GM21528 (cell line): ENCODE data around the gene DLGAP5.

Experiments
- ATAC-seq: cut with Tn5 transposase; IDR thresholded peaks from one replicate; pipeline ENCODE4 v1.9.1; 2021; ENCODE audit warnings: mild to moderate bottlenecking, moderate library complexity; ENCODE audit not compliant: unreplicated experiment, low FRiP score

The DLGAP5 gene

GRCh38 chr14:55131370-55132137, 59.8 kb downstream of the DLGAP5 start:
- no peak for ATAC-seq

- ATAC-seq, result no peak
Observed at GRCh38 chr14:55130196-55130550, 61.2 kb downstream of the DLGAP5 start.

- ATAC-seq, result peak; percentile 62
Observed at GRCh38 chr14:55129428-55130195, 61.8 kb downstream of the DLGAP5 start.

- peak; percentile 55 for ATAC-seq
Observed at GRCh38 chr14:55129086-55129427, 62.3 kb downstream of the DLGAP5 start, which contains the start of gene LGALS3. Gene LGALS3, plus strand, starts transcription at chr14:55129252. Its CDS starts 8,122 bp downstream, at chr14:55137374.

GRCh38 chr14:55128386-55129085, 62.8 kb downstream of the DLGAP5 start:
- ATAC-seq, result no peak

- no peak for ATAC-seq
Observed at GRCh38 chr14:55127460-55127951, 63.9 kb downstream of the DLGAP5 start.

GRCh38 chr14:55126932-55127459, 64.4 kb downstream of the DLGAP5 start:
- ATAC-seq, result no peak

GRCh38 chr14:55126034-55126433, 65.4 kb downstream of the DLGAP5 start:
- no peak for ATAC-seq

- no peak for ATAC-seq
Observed at GRCh38 chr14:55125403-55125802, 66.0 kb downstream of the DLGAP5 start.

- ATAC-seq, result no peak
Observed at GRCh38 chr14:55124774-55125386, 66.5 kb downstream of the DLGAP5 start.

- no peak for ATAC-seq
Observed at GRCh38 chr14:55123852-55124639, 67.3 kb downstream of the DLGAP5 start.

GRCh38 chr14:55123101-55123500, 68.3 kb downstream of the DLGAP5 start:
- ATAC-seq, result no peak

- ATAC-seq, result no peak
Observed at GRCh38 chr14:55122440-55122986, 68.9 kb downstream of the DLGAP5 start.

GRCh38 chr14:55121628-55122439, 69.6 kb downstream of the DLGAP5 start:
- ATAC-seq, result no peak

GRCh38 chr14:55120571-55121495, 70.6 kb downstream of the DLGAP5 start:
- ATAC-seq, result no peak

GRCh38 chr14:55118761-55119160, 72.6 kb downstream of the DLGAP5 start:
- ATAC-seq, result no peak

GRCh38 chr14:55117803-55118441, 73.5 kb downstream of the DLGAP5 start:
- no peak for ATAC-seq
